GM19463 (cell line): Measurements from ENCODE around the gene S100A11.

Source experiments
- ATAC-seq: cut with Tn5 transposase; IDR thresholded peaks from one replicate; pipeline ENCODE4 v1.9.1; 2021; ENCODE audit warnings: mild to moderate bottlenecking, moderate library complexity; ENCODE audit not compliant: unreplicated experiment

S100A11 gene

DNA sequence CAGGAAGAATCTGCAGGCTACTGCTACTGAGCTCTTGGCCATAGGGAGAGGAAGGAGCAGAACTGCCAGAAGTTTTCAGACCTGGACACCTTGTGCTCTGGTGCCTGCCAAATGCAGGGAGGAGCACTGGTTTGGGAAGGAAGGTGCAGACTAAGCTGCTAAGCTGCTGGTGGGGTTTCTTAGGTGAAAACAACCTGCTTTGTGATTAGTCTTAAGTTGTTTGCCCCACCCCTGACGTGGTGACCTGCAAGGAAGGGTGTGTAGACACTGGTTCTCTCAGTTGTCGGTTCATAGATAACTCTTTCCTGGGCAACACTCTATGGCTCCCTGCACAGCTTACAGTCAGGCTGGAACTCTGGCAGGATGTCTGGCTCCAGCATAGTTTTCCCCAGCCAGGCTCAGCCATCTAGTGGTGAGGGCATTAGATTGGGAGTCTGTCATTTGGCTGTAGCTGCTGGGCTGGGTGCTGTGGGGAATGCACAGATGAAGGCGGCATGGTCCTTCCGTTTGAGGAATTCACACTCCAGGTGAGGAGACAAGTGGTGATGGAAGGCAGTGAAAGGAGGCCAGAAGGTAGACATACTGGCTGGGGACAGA is 32.9 kb downstream of the S100A11 start:
- no peak for ATAC-seq

DNA sequence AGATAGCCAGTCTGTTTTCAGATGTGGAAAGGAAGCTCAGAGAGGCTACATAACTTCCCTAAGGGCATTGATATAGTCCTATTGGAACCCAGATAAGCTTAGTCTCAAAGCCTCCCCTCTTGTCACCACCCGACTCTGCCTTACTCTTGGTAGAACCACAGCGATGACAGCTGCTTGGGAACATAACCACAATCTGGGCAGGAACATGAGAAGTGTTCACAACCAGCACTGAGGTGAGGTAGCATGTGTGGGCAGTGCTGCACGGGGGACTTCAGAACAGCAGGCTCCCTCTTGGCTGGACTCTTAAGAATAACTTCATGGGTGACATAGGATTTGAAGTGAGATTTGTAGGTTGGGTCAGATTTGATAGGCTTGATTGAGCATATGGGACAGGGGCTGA is 33.8 kb downstream of the S100A11 start:
- ATAC-seq, result no peak

DNA sequence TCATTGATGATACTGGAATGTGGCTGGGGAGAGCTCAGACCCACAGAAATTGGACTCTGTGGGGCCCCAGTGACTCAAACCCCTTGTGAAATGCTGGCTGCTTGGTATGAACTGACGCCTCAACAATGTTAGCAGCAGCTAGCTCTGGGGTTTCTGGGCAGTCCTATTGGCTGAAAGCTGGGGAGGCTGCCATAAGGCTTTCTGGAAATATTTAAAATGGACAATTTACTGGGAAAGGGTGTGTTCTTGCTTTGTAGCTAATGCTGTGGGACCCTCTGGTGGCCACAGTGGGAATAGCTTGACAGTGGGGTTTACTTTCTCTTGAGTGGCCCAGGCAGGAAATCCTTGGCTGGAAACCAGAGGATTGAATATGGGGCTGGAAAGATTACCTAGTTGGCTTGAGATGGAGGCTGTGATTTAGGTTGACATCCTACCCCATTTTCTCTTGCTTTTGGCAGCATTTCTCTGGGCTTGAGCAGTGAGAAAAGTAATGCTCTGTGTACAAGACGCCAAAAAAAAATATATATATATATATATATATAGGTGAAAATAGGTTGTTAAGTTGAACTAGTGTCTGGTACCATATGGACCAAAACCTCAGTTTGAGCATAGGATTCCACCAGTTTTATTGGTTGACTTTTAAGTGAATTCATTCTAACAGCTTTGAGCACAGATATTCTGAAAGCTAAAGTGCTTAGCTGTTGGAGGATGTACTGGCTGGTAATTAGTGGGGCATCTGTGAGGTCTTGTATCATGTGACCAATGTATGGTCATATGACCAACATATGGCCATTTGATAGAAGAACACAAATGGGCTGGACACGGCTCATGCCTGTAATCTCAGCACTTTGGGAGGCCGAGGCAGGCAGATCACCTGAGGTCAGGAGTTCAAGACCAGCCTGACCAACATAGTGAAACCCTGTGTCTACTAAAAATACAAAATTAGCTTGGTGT is 34.9 kb downstream of the S100A11 start:
- ATAC-seq, result no peak

DNA sequence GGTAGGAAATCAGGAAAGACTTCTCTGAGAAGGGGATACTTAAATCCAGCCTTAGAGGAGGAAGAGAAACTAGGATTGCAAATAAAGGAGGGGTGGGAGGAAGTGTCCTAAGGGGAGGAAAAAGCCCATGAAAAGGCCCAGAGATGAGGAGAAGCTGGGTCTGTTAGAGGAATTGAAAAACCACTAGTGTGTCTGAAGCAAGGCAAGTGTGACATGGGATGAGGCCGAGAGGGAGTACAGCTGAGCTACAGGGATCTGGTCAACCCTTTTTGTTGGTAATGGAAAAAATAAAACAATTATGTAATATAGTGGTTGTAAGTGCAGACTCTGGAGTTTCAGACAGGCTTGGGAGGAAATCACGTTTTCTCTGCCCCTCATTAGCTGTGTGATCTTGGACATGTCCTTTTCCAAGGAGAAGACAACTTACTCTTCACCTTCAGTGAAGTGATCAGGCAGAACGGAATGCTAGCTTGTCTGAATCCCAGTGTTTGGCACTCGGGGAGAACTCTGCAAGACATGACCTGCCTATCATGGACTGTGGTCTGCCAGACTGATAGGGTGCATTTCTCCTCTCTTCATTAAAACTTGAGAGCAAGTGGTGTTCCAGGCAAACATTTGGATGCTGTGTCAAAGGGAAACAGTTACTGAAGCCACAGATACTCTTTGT is 35.7 kb downstream of the S100A11 start:
- no peak for ATAC-seq

DNA sequence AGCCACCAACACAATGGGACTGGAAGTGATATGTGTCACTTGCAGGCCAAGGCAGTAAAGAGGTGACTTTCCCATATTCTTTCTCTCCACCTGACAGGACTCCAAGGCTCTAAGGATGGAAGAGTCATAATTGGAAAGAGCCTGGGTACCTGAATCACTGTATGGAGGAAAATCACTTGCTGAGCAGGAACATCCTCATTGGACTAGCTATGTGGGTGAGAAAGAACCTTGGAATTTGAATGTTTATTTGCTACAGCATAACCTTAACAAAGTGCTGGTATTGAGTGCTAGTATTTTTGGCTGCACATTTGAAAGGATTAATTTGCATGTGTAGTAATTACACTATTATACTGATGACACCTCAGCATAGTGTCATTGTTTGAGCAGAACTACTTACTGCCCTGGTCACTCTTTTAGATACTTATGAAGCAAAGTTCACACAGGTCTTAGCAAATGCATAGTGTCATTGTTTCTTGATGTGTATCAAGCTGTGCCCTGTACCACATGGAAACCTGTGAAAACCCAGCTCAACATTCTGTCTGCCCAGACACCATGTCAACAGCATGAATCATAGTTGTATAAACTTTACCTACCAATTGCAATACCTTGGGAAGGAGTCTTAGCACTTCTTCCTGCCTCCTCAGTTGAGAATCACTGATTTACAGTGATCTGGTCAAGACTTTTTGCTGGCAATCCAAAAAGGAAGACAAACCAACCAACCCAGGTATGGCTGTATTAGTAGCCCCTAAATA is 38.0 kb downstream of the S100A11 start:
- ATAC-seq, result no peak

DNA sequence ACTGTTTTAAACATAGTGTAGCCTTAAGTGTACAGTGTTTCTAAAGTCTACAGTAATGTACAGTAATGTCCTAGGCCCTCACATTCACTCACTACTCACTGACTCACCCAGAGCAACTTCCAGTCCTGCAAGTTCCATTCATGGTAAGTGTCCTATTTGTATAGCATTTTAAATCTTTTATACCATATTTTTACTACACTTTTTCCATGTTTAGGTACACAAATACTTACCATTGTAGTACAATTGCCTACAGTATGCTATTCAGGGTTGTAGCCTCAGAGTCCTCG is 39.6 kb downstream of the S100A11 start:
- ATAC-seq, result no peak

DNA sequence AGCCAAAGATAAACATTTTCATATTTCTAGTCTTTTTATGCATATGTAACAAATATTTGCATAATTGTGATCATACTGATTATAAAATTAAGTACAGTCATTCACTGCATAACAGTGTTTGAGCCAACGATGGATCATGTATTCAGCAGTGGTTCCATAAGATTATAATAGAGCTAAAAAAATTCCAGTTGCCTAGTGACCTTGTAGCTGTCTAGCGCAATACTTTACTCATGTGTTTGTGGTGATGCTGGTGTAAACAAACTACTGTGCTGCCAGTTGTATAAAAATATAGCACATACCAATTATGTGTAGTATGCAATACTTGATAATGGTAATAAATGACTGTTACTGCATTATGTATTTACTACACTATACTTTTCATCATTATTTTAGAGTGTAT is 41.0 kb downstream of the S100A11 start:
- ATAC-seq, result no peak

DNA sequence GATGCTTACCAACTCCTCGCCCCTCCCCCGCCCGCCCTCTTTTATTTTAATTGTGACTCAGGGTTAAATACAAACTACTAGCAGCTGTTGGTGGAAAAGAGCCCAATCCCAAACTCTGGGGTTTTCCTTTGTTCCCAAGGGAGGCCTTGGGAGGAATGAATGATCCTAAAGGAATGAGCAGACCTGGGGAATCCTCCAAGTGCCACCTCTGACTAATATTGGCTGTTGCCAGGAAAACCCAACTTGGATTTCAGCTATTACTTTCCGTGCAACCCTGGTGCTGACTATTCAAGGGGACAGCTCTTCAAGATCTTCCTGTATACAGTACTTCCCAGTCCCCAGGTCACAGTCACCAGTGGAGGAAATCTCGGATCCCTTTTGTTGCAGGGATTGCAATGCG is 41.8 kb downstream of the S100A11 start:
- no peak for ATAC-seq

DNA sequence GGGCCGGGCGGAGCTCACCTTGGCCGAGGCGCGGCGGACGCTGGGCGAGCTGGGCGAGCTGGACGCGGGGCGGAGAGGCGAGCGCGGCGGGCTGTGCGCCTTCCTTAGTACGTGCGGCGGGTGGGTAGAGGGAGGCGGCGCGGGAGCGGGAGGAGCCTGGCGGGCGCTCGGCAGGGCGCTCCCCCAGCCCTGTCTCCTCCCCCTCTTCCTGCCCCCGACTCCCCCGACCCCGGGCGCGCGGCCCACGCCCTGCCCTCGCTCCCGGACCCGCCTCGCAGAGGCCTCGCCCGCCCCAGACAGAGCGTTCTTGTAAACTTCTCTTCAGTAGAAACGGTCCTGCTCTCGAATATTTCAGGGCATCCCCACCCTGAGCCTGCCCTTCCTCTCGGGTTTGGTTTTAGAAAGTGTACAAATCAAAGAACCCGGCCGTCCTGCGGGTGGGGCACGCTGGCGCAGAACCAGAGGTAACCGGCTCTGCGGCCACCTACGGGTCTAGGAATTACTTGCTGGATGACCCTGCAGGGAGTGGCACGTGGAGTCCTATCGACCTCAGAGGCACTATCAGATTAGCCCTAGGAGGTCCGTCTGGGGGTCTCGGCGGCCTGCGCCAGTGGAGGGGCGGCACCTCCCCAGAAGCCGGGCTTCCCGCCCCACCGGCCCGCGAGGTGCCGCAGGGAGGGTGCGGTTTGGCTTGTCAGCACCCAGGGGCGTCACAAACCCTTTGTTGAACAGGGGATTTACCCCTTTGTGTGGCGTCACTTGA is 42.9 kb downstream of the S100A11 start, which contains the start of gene S100A10:
Gene S100A10 (minus strand): TSS at position 126 of the 763 bp plus-strand sequence. CDS start 7,629 bp downstream, outside the sequence.
- ATAC-seq, result no peak

DNA sequence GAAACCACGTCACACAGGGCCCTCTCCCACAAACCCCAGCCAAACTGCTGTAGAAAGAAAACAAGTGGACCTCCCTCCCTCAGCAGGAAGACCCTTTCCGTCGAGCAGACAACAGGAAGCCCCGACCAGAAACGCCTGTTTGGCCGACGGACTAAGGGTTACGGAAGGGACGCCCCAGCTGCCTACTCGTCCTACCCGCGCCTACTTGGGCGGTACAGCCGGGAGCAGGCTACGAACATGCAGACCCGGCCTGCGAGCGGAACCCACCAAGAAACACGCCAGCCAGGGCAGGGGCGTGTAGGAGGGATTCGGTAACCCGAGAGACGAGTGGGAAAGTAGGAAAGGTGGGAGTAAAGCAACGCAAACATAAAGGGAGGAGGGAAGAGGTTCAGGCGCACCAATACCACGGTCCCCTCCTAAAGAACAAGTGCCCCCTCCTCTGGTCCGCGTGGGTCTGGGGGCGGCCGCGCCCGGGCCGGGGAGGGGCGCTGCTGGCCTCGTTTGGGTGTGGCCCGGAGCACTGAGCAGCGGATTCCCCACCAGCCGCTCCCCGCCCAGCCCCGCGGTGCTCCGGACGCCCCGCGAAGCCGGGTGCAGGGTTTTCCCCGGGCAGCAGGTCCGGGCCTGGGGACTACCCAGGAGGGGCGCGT is 43.6 kb downstream of the S100A11 start:
- no peak for ATAC-seq

DNA sequence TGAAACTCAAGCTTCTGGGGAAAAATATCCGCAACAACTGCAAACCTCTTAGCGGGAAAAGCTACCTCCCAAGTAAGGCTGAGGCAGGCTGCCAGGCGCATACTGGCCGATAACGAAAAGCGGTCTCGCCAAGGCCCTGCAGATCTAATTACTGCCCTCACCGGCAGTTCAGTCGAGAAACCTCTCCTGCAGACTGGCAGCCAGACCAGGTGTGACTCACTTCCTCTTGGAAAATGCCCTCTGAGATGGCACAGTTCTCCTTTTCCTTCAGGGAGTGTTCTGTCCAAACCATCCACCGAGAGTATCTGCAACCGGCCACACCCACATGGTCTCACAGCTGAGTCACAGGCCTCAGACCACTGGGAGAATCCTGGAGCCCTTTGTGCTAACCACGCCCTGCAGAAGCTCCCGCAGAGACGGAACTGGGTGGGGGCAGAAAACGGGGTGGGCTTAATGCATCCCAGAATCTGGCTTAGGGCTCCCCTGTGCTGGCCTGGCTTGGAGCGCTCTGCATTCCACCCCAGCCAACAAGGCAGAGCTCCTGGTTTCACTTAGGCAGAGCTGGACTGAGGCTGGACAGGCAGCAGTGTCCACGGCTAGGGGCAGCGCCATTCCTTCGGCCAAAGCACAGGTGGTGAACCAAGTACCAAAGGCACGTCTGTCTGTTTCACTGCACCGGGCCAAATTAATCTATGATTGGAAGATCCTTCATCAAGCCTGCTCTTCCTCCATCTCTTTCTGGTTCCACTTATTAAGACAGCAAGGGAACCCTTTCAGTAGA is 44.3 kb downstream of the S100A11 start:
- ATAC-seq, result no peak

DNA sequence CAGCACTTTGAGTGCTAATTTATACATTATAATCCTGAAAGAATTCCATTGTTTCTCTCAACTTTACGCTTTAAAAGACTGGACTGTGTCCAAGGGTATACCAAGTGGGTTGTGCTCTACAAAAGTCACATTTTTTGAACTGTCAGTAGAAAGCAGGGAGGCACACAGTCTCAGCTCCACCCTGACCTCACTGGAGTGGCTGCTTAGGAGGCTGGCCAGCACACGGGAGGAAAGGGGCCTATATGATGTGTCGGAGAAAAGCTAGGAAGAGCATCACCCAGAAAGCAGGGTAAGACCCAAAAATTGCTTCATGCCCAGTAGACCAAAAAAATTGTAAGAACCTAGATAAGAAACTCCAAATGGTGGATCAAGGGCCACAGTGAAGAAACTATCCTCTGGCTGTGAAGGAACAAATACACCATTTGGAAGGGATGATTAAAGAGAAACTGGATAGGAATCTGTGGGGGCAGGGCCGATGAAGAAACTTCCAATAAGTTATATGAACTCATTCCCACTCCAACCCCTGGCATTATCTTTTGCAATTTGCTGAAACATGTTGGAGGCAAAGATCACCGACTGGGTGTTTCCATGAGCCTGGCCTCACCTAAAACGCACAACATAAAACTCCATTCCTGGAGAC is 45.0 kb downstream of the S100A11 start:
- no peak for ATAC-seq

DNA sequence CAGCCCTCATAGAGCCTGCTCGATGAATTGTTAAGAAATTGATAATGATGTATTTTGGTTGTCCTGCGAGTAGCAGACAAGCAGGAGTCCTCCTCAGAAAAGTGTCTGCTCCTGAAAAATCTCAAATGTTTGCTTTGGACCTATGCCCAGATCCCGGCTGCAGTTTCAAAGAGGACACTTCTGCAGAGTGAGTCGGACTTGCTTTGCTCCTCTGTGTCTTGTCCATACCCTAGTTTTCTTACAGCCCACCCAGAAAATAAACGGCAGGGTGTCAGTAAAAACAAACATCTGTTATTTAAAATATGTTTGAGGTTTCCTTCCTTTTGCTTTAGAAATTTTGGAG is 46.0 kb downstream of the S100A11 start:
- ATAC-seq, result no peak

DNA sequence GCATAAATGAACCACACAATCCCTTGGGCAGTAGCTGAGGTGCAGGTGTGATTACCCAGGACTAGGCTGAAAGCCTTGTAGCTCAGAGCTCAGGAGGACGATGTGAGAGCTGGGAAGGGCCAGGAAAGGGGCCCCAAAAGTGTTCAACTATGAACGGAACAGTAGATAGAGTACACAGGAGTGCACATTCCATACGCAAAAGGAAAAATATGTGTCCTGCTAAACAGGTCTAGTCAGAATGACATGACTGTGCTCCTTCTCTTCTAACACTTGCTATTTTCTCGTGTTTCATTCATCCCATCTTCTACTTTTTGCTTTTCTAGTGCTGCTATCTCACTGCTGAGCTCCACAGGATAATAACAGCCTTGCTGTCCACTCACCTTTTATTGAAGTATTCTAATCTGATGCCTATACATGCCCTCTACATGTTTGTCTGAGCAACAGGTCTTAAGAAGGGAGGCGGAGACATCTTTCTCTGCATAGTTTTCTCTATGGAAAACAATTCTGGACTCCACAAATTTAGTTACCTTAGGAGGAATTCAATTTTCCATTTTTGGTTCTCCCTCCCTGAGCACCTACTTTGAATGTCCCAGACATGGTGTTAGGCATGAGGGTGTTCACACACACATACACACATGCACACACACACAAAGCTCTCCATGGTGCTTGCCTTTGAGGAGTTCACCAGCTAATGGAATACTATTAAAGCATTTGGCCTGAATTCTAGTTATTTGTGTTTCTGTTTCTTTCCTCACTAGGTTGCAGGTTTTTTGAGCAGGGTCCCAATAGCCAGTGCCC is 46.5 kb downstream of the S100A11 start:
- ATAC-seq, result no peak

DNA sequence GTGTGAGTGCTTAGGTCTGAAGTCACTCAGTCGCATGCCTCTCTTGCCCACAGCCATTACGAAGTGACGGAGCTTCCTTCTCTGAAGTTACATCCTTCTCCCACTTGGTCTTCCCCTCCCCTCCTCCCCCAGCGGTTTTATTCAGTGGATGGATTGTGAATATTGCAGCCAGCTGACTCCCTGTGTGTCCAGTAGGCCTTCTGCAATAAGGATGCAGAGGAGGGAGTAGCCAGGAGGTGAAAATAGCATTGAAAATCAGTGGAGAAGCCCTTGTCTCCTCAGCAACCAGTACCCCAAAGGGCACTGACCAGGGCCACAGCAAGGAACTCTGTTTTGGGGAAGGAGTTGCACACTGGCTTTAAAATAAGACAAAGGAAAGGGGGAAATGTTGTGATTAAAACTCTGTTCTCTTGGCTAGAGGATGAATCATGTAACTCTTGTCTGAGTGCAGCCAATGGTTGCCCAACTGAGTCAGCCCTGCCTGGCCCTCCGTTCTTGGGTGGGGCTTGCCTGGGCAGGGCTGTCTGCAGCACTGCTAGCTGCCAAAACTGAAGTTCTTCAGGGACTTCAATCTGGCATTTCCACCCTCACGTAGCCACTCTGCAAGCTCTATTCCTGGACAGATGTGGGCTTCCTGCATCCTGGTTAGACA is 47.5 kb downstream of the S100A11 start:
- no peak for ATAC-seq

DNA sequence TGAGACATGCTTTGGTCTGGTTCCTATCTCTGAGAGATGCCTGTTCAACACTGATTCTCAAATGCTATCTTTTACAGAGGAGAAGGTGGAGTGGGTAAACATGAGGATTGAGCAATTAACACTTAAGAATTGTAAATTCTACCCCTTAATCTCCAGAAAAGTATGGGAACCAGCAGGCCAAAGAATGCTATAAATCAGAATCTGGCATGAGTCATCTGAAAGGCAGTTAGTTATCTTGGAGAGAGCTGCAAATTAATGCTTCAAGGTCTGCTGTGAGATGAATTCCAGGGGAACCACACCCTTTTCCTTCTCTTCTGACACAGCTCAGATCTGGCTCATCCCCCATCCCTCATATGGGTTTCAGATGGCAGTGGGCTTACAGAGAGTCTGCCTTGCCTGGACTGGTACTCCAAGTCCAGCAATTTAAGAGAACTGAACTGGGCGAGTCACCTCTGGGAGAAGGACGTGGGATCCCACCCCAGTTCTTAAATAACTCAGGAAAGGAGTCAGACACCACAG is 48.3 kb downstream of the S100A11 start:
- no peak for ATAC-seq

DNA sequence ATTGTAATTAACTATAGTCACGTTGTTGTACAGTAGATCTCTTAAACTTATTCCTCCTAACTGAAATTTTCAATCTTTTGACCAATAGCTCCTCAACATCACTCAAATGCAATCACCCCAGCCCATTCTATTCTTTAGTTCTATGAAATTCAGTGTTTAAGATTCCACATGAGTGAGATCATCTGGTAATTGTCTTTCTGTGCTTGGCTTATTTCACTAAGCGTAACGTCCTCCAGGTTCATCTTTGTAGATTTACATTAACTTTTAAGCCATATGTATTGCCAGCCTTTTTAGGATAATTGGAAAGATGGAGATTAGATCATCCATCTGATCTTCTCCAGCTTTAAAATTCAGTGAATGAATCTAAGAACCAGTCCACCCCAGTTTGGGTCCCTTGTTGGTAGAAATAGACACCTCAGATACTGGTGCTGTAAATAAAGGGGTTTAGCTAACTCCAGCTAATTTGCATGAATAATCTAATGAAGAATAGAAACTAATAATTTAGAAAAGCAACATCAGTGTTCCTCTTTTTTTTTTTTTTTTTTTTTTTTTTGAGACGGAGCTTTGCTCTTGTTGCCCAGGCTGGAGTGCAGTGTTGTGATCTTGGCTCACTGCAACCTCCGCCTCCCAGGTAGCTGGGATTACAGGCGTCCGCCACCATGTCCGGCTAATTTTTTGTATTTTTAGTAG is 50.2 kb downstream of the S100A11 start:
- ATAC-seq, result no peak
